GM12874 (cell line): ENCODE results near the gene KCNF1.
A peak's percentile ranks its signal among the peaks of the same experiment; 100 is the strongest.

Source experiments
- CTCF ChIP-seq: IDR thresholded peaks from 2 replicates; pipeline ENCODE4 v1.5.1; 2011; ENCODE audit warnings: low read depth, mild to moderate bottlenecking, control low read depth, low read length, moderate library complexity; ENCODE audit not compliant: insufficient read depth

KCNF1 gene

GRCh38 chr2:10911291-10912075 is at the start of gene KCNF1:
Gene KCNF1 (plus strand): TSS chr2:10911934. CDS start chr2:10912427, 493 bp downstream.
- no peak for TF ChIP-seq CTCF

GRCh38 chr2:10862330-10862729 is 49.4 kb upstream of the KCNF1 start:
- no peak for TF ChIP-seq CTCF

GRCh38 chr2:10863047-10863446 is 48.7 kb upstream of the KCNF1 start:
- no peak for TF ChIP-seq CTCF

GRCh38 chr2:10863837-10864236 is 47.9 kb upstream of the KCNF1 start:
- TF ChIP-seq CTCF: no peak

GRCh38 chr2:10864251-10864650 is 47.5 kb upstream of the KCNF1 start:
- no peak for TF ChIP-seq CTCF

GRCh38 chr2:10864861-10865636 is 46.7 kb upstream of the KCNF1 start:
- TF ChIP-seq CTCF: peak; percentile 60; the same call in 1 of the 2 replicates

- TF ChIP-seq CTCF: no peak
Measured at GRCh38 chr2:10865841-10866240, 45.9 kb upstream of the KCNF1 start.
